HG03432 (cell line): ENCODE results near the gene TECPR2.

Source experiments
- ATAC-seq: cut with Tn5 transposase; IDR thresholded peaks from one replicate; pipeline ENCODE4 v1.9.1; 2021; ENCODE audit warnings: mild to moderate bottlenecking, moderate library complexity; ENCODE audit not compliant: unreplicated experiment

Gene TECPR2

GRCh38 chr14:102464006-102464405, 101.3 kb downstream of the TECPR2 start:
- ATAC-seq: no peak

GRCh38 chr14:102464846-102465341, 102.2 kb downstream of the TECPR2 start:
- ATAC-seq: no peak

- no peak for ATAC-seq
These were observed 106.5 kb downstream of the TECPR2 start for GRCh38 chr14:102469261-102469660.

DNA sequence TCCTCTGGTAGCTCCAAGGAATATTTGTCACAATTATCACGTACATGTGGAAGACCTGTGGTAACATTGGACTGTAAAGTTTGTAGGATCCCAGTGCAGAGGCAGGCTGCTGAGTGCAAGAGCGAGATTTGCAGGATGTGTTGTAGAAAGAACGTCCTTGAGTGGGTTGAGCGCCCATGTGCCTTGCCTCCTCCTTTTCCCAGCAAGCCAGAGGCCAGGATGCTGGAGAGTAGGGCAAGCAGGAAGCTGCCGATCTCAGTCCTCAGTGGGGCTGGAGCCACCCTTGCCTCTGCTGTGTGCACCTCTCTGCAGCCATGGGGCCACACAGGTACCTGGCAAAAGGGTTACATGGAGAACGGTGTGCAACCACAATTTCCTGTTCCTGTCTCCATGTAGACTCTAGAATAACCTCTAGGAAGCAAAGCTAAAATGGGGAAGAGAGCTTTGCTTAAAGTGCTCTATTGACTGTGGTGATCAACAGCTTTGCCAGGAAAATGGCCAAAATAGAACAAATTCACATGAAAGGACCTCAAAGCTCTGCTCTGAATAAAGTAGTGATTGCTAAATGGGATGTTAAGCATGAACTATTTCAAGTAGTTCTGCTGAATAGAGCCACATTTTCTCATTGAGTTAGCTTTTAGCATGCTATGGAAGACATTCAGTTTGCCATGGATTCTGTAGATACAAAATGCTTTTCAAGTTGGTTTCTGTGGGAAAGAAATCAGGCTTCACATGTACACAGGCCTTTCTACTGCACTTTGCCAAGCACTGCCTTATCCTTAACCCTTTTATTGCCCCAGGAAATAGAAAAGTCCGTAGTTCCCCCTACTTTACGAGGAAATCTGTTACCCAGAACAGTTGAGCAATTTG, 109.4 kb downstream of the TECPR2 start:
- no peak for ATAC-seq

DNA sequence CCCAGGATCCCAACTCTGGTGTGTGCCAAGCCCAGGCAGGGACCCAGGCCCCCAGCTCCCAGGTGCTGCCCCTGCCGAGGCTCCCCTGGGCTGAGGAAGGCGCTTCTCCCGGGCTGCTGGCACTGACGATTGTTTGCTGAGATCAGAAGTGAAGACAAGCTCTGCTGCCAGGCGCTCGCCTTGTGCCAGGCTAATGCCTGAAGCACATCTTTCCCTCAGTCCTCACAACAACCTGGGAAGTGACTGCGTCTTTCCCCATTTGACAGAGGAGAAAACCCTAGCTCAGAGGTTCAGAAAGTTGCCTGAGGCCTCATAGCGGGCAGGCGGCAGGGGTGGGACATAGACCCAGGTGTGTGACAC, 110.0 kb downstream of the TECPR2 start:
- no peak for ATAC-seq

DNA sequence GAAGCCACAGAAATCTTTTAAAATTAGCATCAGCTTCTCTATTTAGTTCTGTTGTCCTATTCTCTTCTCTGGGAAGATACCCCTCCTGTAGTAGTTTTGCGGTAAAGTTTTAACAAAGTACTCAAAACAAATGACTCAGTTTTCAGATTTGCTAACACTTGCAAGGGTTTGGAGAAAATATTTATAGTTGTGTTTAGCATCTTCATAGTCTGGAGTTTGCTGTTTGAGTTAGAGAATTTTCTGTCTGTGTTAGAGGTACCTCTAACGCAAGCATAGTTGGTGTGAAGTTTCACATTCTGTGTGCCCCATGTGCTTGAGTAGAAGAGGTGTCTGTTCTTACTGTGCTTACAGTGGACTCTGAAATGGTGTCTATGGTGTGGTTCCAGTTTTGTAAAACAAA, 110.8 kb downstream of the TECPR2 start:
- ATAC-seq: no peak

GRCh38 chr14:102474934-102475333, 112.2 kb downstream of the TECPR2 start:
- no peak for ATAC-seq

GRCh38 chr14:102479107-102479506, 116.4 kb downstream of the TECPR2 start:
- ATAC-seq: no peak

- ATAC-seq: no peak
These were observed 117.0 kb downstream of the TECPR2 start for GRCh38 chr14:102479777-102480176.

DNA sequence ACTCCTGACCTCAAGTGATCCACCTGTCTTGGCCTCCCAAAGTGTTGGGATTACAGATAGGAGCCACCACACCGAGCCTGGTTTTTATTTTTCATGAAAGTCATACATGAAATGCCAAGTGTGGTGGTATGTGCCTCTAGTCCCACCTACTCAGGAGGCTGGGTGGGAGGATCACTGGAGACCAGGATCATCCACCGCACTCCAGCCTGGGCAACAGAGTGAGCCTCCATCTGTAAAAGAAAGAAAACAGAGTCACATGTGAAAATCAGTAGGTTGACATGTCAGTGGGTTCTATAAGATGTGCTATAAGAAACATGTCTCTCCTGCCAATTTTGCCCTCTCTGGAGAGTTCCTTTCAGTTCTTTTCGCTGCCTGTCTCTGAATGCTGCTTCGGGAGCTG, 118.6 kb downstream of the TECPR2 start:
- no peak for ATAC-seq

GRCh38 chr14:102481791-102482238, 119.1 kb downstream of the TECPR2 start:
- no peak for ATAC-seq

GRCh38 chr14:102484316-102484715, 121.6 kb downstream of the TECPR2 start:
- ATAC-seq: no peak

DNA sequence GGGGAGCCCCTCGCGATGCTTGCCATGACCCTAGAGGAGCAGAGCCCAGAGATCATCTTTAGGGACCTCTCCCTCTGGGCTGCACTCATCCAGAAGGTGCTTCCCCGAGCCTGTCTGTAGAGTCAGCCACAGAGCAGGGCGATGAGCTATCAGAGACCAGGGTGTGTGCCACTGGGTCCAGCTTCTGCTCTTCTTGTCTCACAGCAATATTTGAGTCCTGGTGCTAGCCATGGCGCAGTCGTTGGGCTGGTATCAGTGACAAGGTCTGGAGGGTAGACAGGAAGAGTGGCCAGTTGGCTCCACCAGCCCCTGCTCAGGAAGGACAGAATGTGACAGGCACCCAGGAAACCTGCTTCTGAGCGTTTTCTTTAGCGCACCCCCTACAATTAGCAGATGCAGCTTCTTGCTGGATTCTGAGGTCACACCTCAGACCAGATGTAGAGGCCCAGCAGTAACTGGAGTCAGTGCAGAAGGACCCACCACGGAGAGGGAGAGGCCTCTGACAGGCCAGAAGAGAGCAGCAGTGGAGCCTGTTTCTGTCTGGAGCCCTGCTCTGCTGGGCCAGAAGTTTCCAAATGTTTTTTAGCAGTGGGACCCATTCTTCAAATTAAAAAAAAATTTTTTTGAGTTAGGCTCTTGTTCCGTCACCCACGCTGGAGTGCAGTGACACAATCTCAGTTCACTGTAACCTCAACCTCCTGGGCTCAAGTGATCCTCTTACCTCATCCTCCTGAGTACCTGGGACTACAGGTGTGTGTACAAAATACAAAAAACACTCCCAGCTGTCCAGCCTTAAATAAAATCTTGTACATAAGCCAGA, 123.2 kb downstream of the TECPR2 start:
- ATAC-seq: no peak

DNA sequence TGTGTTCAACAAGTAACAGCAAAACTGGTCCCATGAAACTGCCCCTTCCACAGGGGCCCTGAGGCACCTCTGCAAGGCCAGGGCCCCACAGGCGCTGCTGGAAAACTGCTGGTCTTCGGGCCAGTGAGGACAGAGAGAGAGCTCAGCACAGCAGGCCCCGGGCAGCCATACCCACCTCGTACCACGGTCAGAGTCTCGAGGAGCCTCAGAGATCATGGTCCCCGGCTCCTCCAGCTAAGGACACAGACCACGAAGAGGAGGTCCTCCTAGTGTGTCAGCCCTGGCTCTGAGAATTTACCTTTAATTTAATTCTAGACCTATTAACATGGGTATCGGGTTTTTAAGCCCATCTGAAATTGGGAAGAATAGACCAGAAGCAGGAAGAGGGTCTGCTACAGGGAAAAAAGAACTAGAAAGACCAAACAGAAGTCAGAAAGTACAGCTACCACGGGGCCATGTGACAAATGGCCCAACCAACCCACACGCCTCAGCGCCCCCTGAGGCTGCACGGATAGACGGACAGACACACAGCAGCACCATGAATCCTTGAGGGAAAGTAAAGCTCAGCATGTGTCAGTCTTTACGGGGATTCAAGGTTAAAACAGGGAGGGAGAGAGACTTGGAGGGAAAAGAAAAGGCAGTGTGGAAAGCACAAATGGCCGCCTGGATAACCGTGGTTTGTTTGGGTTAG, 123.9 kb downstream of the TECPR2 start:
- no peak for ATAC-seq

DNA sequence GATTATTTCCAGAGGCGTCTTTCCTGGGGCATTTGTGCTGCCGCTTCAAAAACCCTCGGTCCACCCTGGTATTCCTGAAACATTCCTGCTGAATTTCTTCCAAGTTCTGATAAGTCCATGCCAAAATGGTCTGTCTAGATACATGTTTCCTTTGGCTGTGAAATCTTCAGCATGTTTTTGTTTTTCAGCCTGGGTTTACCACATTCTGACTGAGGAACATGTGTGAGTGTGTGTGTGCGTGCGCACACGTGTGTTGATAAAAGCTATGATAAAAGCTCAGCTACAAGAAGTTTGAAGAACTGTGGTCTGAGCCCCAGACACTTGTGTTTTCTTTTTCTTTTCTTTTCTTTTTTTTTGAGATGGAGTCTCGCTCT, 124.5 kb downstream of the TECPR2 start:
- ATAC-seq: no peak

- no peak for ATAC-seq
These were observed 127.7 kb downstream of the TECPR2 start for GRCh38 chr14:102490456-102490855.

DNA sequence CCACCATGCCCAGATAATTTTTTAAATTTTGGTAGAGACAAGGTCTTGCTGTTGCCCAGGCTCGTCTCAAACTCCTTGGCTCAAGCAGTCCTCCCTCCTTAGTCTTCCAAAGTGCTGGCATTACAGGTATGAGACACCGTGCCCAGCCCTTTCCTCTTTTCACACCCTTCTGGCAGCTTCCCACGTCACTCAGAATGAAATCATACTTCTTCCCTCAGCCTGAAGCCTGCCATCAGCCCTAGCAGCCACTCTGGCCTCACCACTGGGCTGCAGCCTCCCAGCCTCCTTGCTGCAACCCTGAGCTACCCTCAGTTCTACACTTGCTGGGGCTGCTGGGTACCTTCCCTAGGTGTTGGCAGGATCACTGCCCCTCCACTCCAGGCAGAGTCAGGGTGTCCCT, 128.6 kb downstream of the TECPR2 start:
- ATAC-seq: no peak

GRCh38 chr14:102491786-102492530, 129.2 kb downstream of the TECPR2 start:
- no peak for ATAC-seq

DNA sequence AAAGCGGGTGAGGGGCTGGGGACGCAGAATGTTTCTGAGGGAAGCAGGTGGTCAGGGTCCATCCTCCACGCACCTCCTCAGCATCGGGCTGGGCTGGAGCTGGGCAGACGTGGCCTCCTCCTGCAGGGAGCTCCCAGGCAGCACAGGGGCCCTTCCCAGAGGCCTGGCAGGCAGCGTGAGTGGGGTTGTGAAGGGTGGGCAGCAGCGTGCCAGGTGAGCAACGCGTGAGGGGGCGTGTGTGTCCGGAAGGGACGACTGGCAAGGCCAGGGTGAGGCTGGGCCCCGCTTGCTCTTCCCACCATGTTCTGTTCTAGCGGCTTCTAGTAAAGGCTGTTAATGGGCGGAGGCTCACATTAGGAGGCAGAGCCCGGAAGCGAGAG, 129.8 kb downstream of the TECPR2 start:
- no peak for ATAC-seq

- no peak for ATAC-seq
These were observed 130.4 kb downstream of the TECPR2 start for GRCh38 chr14:102493096-102493495.

DNA sequence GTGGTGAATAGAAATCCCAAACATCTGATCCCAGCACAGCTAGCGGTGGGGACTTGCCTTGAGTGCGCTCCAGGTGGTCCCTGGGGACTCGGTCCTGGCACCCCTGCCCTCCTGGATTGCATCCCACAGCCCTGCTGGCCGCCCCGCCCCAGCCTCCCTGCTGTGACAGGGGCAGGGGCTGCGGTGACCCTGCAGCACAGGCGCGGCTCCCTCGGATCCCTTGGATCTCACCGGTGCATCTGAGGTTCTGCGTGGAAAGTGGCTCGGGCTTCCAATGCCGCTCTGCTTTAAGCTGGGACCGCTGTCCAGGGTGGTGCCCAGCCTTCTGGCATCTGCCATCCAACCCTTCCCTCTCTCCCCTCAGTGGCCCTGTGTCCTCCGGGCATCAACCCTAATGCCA, 130.8 kb downstream of the TECPR2 start:
- no peak for ATAC-seq
